ENCODE results near the gene CD300LD.

CD300LD gene

DNA sequence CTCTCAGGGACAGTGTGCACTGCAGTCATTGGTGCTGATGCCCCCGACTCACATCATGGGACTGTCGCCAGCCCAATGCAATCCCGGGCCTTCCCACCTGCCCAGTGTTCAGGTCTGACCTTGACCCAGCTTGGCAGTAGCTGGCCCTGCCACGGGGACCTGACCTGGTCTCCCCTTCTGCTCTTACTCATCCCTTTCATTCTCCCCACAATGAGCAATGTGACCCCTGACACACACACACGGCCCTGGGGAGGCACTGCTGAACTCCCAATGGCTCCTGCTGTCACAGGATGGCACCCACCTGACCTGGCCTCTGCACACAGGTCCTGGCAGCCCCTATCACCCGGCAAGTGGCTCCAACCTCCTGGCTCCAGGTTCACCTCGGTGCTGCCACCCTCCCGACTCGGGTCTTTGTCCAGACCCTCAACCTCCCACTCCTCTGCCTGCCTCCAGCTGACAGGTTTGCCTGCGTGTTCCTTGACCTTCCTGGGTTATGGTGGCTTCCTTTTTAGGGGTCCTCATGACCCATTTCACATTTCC is 52.7 kb downstream of the CD300LD start:
- TF ChIP-seq, protein P1, sequence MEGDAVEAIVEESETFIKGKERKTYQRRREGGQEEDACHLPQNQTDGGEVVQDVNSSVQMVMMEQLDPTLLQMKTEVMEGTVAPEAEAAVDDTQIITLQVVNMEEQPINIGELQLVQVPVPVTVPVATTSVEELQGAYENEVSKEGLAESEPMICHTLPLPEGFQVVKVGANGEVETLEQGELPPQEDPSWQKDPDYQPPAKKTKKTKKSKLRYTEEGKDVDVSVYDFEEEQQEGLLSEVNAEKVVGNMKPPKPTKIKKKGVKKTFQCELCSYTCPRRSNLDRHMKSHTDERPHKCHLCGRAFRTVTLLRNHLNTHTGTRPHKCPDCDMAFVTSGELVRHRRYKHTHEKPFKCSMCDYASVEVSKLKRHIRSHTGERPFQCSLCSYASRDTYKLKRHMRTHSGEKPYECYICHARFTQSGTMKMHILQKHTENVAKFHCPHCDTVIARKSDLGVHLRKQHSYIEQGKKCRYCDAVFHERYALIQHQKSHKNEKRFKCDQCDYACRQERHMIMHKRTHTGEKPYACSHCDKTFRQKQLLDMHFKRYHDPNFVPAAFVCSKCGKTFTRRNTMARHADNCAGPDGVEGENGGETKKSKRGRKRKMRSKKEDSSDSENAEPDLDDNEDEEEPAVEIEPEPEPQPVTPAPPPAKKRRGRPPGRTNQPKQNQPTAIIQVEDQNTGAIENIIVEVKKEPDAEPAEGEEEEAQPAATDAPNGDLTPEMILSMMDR (IDR thresholded peaks at IDR 0.05) = no peak

DNA sequence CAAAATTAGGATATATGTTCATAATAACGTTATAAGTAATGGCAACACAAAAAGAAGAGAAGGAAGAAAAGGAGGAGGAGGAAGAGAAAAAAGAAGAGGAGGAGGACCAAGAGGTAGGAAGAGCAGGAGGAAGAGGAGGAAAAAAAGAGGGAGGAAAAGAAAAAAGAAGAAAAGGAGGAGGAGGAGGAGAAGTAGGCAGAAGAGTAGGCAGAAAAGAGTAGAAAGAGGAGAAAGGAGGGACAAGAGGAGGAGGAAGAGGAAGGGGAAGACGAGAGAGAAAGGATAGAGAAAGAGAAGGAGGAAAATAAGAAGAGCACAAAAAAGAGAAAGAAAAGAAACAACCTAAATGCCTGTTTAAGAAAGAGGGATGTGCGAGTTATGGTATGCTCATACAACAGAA is 55.2 kb downstream of the CD300LD start:
- TF ChIP-seq, protein P1 (IDR thresholded peaks at IDR 0.05) = no peak

DNA sequence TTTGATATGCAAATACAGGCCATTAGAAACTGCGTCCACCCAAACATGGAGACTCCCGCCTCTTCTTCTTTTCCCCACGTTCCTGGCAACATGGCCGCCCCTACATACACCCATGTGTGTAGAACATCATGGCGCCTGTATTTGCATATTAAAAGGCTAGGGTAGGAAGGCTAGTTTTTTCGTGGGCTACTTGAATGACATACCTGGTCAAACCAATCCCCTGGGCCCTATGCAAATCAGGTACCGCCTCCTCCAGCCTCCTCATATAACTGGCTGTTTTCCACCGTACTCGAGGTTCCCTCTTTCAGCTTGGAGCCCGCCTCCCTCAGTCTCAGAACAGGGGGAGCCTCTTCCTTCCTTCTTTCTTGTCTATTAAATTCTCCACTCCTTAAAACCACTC is 60.0 kb downstream of the CD300LD start:
- TF ChIP-seq, protein P1 (IDR thresholded peaks at IDR 0.05) = no peak

DNA sequence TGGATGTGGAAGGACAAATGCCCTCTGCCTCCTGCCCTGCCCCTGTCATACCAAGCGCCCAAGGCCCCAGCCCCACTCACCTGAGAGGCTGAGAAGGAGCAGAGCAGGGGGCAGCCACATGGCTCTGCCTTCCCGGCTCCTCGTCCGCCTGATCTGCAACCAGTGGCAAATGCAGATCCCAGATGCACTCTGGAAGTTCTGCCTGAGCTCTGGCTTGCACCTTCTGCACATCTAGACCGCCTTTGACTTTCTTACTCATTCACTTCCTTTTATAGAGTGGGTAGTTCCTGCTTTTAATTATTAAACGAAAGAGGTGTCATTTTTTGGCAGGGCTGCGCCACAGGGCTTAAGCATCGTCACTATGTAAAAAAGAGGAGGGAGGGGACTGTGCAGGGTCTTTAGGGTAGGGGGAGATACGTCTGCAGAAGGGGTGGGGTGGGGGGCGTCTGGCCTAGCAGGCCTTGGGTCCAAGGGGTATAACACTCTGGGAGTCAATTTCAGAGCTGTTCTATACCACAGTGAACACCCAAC is 60.8 kb downstream of the CD300LD start, which contains the start of gene CD300LB:
Gene CD300LB (minus strand): TSS at position 245 of the 531 bp plus-strand sequence. CDS start 125 bp downstream, at position 120.
- TF ChIP-seq, protein P1 (IDR thresholded peaks at IDR 0.05) = no peak

DNA sequence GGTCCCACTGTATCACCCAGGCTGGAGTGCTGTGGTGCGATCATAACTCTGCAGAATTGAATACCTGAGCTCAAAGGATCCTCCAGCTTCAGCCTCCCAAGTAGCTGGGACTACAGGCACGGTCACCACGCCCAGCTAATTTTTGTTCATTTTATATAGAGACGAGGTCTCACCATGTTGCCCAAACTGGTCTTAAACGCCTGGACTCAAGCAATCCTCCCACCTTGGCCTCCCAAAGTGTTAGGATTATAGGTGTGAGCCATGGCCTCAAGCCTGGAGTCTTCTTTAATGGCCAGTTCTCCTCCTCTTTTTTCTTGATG is 61.3 kb downstream of the CD300LD start:
- TF ChIP-seq, protein P1 (IDR thresholded peaks at IDR 0.05) = no peak
